ENCODE results near the gene ABHD5.
"Not testable (repeated sequence)": the region's sequence is repeated elsewhere in the genome, so short reads cannot be mapped to it uniquely, and the experiment has no call there.

The ABHD5 gene

DNA sequence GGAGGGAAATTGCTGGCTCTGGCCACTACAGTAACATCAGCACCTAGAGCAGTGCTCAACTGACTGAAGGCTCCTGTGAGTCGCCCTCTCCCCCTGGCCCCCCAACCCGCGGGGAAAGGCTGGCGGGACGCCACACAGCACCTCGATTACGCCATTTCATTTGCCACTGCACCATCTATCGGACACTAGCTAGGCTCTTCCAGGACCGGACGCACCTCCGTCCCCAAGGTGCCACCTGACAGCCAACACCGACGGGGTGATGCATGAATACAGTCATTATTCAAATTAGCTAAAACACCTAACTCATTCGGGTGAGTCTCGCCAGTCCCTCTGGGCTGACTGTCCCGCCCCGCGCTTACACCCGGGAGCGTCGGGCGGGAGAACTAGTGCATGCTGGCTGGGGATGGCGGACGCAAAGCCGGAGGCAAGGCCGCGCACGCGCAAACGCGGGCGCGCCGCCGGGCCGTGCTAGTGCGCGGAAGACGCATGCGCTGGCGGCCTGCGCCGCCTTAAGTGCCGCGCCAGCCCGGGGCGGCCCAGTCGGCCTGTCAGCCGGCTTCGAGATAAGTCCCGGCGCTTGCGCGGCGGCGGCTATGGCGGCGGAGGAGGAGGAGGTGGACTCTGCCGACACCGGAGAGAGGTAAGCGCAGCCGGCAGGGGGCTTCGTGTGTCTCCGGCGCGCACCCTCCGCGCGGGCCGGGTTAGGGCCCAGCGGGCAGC lies at the start of gene ABHD5:
Gene ABHD5, plus strand, starts transcription at position 539 of the 720 bp plus-strand sequence. Its CDS starts 55 bp downstream, at position 594.
- peak; percentile 15 for DNase-seq

GRCh38 chr3:43641306-43642114 lies 49.2 kb upstream of the ABHD5 start:
- DNase-seq, result no peak

- DNase-seq, result no peak
These were observed 46.3 kb upstream of the ABHD5 start for GRCh38 chr3:43644443-43644842.

GRCh38 chr3:43647331-43648166 lies 43.2 kb upstream of the ABHD5 start:
- DNase-seq, result no peak

GRCh38 chr3:43648957-43649356 lies 41.8 kb upstream of the ABHD5 start:
- DNase-seq, result no peak

DNA sequence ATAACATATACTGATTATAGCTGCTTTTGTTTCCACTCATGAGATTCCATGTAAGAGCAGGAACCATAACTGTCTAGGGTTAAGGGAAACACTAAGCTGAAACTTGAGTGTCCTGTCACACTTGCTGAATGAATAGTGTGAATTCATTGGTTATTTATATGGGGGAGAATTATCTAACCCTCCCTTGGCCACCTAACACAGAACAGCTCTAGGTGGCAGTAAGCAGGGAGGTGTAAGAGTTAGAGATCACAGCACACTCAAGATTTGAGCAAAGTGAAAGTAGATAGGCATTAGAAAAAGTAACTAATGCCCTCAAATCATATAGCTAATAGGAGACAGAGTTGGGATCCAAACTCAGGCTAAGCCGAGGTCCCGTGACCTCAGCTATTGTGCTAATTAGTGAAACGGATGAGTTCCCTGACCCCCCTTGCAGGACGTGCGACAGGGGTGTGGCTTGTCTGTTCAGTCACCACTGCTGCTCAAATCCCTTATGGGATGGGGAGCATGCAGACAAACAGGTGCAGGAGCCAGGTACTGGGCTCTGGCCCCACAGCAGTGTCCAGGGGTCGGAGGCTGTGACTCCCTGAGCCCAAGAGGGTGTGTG lies 41.3 kb upstream of the ABHD5 start:
- DNase-seq, result no peak

DNA sequence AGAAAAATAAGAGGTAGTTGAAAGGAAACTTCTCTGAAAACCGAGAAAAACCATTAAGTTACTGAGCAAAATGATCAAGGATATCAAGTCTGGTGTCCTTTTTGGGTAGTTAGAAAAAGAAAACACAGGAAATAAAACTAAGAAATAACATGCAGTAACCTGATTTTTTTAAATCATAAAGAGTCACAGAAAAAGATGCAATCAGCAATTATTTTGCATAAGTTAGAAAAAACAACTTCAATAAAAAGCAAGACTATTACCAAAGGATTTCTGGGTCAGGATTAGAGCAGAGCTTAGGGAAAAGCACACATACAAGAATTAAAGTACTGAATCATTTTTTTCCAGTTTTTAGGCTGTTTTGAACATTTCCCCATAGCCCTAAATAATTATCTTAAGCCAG lies 40.4 kb upstream of the ABHD5 start:
- DNase-seq, result no peak

GRCh38 chr3:43656390-43656789 lies 34.3 kb upstream of the ABHD5 start:
- DNase-seq, result not testable (repeated sequence)

DNA sequence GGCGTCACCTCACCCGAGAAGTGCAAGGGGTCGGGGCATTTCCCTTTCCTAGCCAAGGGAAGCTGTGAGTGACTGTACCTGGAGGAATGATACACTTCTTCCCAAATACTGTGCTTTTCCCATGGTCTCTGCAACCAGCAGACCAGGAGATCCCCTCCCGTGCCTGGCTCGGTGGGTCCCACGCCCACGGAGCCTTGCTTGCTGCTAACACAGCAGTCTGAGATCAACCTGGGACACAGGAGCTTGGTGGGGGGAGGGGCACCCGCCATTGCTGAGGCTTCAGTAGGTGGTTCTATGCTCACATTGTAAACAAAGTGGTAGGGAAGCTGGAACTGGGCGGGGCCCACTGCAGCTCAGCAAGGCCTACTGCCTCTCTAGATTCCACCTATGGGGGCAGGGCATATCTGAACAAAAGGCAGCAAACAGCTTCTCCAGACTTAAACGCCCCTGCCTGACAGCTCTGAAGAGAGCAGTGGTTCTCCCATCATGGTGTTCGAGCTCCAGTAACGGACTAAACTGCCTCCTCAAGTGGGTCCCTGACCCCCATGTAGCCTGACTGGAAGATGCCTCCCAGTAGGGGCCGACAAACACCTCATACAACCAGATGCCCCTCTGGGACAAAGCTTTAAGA lies 31.4 kb upstream of the ABHD5 start:
- no peak for DNase-seq

GRCh38 chr3:43661376-43661775 lies 29.4 kb upstream of the ABHD5 start:
- DNase-seq, result not testable (repeated sequence)

DNA sequence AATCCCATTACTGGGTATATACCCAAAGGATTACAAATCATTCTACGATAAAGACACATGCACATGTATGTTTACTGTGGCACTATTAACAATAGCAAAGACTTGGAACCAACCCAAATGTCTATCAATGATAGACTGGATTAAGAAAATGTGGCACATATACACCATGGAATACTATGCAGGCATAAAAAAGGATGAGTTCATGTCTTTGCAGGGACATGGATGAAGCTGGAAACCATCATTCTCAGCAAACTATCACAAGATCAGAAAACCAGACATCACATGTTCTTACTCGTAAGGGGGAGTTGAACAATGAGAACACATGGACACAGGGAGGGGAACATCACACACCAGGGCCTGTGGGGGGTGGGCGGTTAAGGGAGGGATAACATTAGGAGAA lies 25.7 kb upstream of the ABHD5 start:
- DNase-seq, result not testable (repeated sequence)

- DNase-seq, result no peak
These were observed 19.9 kb upstream of the ABHD5 start for GRCh38 chr3:43670635-43671522.

DNA sequence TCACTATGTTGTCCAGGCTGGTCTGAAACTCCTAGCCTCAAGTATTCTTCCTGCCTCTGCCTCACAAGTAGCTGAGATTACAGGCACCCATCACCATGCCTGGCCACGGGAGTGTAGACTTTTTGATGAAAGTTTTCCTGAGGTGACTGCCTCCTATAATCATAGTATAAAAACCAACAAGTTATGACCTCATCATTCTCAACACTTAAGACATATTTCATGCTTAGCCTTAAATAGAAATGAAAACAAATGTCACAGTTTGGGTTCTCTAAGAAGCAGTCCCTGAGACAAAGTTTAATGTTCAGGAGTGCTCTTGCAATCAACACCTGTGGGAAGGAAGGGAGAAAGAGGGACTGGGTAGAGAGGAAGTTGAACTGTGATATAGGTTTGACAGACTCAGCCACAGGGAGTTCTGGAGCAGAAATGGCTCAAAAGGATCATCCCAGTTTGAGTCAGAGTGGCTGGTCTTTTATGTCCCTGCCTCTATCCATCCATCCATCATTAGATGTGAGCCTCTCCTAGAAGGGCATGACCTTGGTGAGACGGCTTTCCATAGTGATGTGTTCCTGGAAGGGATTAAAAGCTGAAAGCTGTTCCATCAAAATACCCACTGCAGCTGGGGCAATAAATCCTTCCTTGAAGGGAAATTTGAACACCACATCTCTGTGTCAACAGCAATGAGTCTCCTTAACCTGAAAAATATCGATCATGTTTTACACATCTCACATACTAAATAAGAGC lies 16.2 kb upstream of the ABHD5 start:
- DNase-seq, result no peak

DNA sequence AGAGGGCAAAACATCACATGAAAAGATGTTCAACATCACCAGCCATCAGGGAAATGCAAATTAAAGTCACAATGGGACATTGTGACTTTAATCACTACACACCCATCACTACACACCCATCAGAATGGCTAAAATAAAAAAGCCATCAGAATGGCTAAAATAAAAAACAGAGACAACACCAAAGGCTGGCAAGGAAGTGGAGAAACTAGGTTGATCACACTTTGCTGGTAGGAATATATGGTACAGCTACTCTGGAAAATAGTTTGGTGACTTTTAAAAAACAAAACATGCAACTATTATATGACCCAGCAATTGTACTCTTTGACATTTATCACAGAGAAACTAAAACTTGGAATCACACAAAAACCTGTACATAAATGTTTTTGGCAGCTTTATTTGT lies 15.1 kb upstream of the ABHD5 start:
- DNase-seq, result no peak

DNA sequence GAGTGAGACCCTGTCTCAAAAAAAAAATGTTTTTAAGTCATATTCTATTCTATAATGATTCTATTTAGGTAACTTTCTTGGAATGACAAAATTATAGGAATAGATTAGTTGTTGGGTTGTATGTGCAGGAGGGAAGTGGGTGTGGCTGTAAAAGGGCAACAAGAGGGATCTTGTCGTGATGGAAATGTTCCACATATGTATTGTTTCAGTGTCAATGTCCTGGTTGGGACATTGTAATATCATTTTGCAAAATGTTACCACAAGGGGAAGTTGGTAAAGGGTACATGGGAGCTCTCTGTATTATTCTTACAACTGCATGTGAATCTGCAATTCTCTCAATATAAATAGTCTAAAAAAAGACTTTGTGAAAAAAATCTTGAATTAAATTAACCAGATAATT lies 14.3 kb upstream of the ABHD5 start:
- DNase-seq, result no peak

GRCh38 chr3:43678375-43678774 lies 12.4 kb upstream of the ABHD5 start:
- DNase-seq, result not testable (repeated sequence)

DNA sequence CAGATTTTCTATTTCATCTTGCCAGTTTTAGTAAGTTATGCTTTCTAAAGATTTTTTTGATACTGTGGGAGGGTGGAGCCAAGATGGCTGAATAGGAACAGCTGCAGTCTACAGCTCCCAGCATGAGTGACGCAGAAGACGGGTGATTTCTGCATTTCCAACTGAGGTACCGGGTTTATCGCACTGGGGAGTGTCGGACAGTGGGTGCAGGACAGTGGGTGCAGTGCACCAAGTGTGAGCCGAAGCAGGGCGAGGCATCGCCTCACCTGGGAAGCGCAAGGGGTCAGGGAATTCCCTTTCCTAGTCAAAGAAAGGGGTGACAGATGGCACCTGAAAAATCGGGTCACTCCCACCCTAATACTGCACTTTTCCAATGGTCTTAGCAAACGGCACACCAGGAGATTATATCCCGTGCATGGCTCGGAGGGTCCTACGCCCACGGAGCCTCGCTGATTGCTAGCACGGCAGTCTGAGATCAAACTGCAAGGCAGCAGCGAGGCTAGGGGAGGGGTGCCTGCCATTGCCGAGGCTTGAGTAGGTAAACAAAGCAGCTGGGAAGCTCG lies 11.8 kb upstream of the ABHD5 start:
- DNase-seq, result not testable (repeated sequence)

GRCh38 chr3:43680857-43681256 lies 9.9 kb upstream of the ABHD5 start:
- not testable (repeated sequence) for DNase-seq

DNA sequence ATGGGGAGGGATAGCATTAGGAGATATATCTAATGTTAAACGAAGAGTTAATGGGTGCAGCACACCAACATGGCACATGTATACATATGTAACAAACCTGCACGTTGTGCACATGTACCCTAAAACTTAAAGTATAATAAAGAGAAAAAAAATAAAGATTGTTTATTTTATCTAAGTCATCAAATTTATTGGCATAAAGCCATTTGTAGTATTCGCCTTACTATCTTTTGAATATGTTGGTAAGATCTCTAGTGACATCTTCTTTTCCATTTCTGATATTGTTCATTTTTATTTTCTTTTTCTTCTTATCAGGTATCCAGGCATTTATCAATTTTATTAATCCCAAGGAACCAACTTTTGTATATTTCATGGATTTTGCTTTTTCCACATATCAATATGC lies 5.8 kb upstream of the ABHD5 start:
- no peak for DNase-seq

GRCh38 chr3:43685921-43686320 lies 4.8 kb upstream of the ABHD5 start:
- DNase-seq, result no peak
